HG03439 (cell line): ENCODE results near the gene PRRC2B.
A peak's percentile ranks its signal among the peaks of the same experiment; 100 is the strongest.
"Not testable (repeated sequence)": the region's sequence is repeated elsewhere in the genome, so short reads cannot be mapped to it uniquely, and the experiment has no call there.

Experiments used
- ATAC-seq: cut with Tn5 transposase; IDR thresholded peaks from one replicate; pipeline ENCODE4 v1.9.1; 2021; ENCODE audit warnings: mild to moderate bottlenecking, moderate library complexity; ENCODE audit not compliant: unreplicated experiment

The PRRC2B gene

GRCh38 chr9:131393622-131394463 lies at the start of gene PRRC2B:
Gene PRRC2B, plus strand, starts transcription at chr9:131394086. Its CDS starts 36,059 bp downstream, at chr9:131430145.
- peak; percentile 38 for ATAC-seq

- ATAC-seq, result not testable (repeated sequence)
Measured at GRCh38 chr9:131344931-131345535, 48.9 kb upstream of the PRRC2B start.

- ATAC-seq, result no peak
Measured at GRCh38 chr9:131346559-131346958, 47.3 kb upstream of the PRRC2B start.

- ATAC-seq, result no peak
Measured at GRCh38 chr9:131347376-131348020, 46.4 kb upstream of the PRRC2B start.

GRCh38 chr9:131348631-131349521 lies 45.0 kb upstream of the PRRC2B start:
- no peak for ATAC-seq

- no peak for ATAC-seq
Measured at GRCh38 chr9:131349522-131349880, 44.4 kb upstream of the PRRC2B start.

- peak; percentile 61 for ATAC-seq
Measured at GRCh38 chr9:131349881-131350563, 43.9 kb upstream of the PRRC2B start.

GRCh38 chr9:131356479-131356878 lies 37.4 kb upstream of the PRRC2B start:
- ATAC-seq, result not testable (repeated sequence)

- ATAC-seq, result no peak
Measured at GRCh38 chr9:131358556-131358955, 35.3 kb upstream of the PRRC2B start.

- ATAC-seq, result no peak
Measured at GRCh38 chr9:131361202-131361833, 32.6 kb upstream of the PRRC2B start.

- no peak for ATAC-seq
Measured at GRCh38 chr9:131365546-131365945, 28.3 kb upstream of the PRRC2B start.

GRCh38 chr9:131366761-131367401 lies 27.0 kb upstream of the PRRC2B start:
- no peak for ATAC-seq

- no peak for ATAC-seq
Measured at GRCh38 chr9:131367450-131367849, 26.4 kb upstream of the PRRC2B start.

GRCh38 chr9:131370638-131371037 lies 23.2 kb upstream of the PRRC2B start:
- no peak for ATAC-seq

- ATAC-seq, result not testable (repeated sequence)
Measured at GRCh38 chr9:131372599-131372973, 21.3 kb upstream of the PRRC2B start.

- not testable (repeated sequence) for ATAC-seq
Measured at GRCh38 chr9:131374638-131375037, 19.2 kb upstream of the PRRC2B start.

- no peak for ATAC-seq
Measured at GRCh38 chr9:131379056-131379455, 14.8 kb upstream of the PRRC2B start.

GRCh38 chr9:131382850-131383729 lies 10.8 kb upstream of the PRRC2B start:
- ATAC-seq, result no peak
